ENCODE measurements around the gene MRPL38.

DNA sequence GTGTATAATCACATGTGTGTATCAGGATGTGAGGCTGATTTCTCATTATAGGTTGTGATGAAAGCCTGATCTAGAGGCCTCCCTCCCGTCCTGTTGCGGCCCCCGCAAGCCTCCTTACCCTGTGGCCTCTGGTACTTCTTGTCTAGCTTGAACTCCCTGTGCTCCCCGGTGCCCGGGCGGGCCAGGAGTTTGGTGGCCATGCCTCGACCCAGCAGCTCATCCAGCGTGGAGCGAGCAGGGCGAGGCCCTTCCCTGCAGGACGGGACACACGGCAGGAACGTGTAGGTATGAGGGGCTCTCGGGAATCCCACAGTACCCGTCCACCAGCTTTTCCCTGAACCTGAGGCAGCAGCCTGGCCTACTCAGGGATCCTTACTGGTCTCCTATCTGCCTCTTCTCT, 21.2 kb upstream of the MRPL38 start:
- TF ChIP-seq, protein P1, sequence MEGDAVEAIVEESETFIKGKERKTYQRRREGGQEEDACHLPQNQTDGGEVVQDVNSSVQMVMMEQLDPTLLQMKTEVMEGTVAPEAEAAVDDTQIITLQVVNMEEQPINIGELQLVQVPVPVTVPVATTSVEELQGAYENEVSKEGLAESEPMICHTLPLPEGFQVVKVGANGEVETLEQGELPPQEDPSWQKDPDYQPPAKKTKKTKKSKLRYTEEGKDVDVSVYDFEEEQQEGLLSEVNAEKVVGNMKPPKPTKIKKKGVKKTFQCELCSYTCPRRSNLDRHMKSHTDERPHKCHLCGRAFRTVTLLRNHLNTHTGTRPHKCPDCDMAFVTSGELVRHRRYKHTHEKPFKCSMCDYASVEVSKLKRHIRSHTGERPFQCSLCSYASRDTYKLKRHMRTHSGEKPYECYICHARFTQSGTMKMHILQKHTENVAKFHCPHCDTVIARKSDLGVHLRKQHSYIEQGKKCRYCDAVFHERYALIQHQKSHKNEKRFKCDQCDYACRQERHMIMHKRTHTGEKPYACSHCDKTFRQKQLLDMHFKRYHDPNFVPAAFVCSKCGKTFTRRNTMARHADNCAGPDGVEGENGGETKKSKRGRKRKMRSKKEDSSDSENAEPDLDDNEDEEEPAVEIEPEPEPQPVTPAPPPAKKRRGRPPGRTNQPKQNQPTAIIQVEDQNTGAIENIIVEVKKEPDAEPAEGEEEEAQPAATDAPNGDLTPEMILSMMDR (IDR thresholded peaks at IDR 0.05), result no peak
- no peak for TF ChIP-seq POLR2A (IDR thresholded peaks at IDR 0.05)
